Neural cell (in vitro differentiated cells): ENCODE results near the gene ANKMY1.

Experiments used
- EZH2 ChIP-seq: fragments of 200-600, 300-800 bp; shearing (Covaris generic), sonication (generic); IDR thresholded peaks from 2 replicates; pipeline ENCODE4 v1.6.1; 2014; ENCODE audit warnings: antibody characterized with exemption, low read length, borderline replicate concordance, mild to moderate bottlenecking; ENCODE audit not compliant: insufficient read depth, poor library complexity, severe bottlenecking
- MXI1 ChIP-seq: fragments of 450-650 bp; conservative IDR thresholded peaks from 2 replicates; pipeline ENCODE4 v1.6.1; 2014; ENCODE audit warnings: antibody characterized with exemption, mild to moderate bottlenecking; ENCODE audit not compliant: poor library complexity, severe bottlenecking
- REST ChIP-seq: IDR thresholded peaks from 2 replicates; pipeline ENCODE4 v1.6.1; 2012; ENCODE audit warnings: borderline replicate concordance
- TAF1 ChIP-seq: IDR thresholded peaks from 2 replicates; pipeline ENCODE4 v1.6.1; 2012; ENCODE audit warnings: low read depth
- TF ChIP-seq, protein P1 (sequence below): fragments of 450-650 bp; IDR thresholded peaks from 2 replicates; pipeline ENCODE4 v1.5.1; 2014; ENCODE audit warnings: antibody characterized with exemption, mild to moderate bottlenecking, moderate library complexity; ENCODE audit not compliant: poor library complexity, severe bottlenecking

GRCh38 chr2:240573516-240574385, 16.0 kb upstream of the ANKMY1 start:
- TF ChIP-seq, protein P1, sequence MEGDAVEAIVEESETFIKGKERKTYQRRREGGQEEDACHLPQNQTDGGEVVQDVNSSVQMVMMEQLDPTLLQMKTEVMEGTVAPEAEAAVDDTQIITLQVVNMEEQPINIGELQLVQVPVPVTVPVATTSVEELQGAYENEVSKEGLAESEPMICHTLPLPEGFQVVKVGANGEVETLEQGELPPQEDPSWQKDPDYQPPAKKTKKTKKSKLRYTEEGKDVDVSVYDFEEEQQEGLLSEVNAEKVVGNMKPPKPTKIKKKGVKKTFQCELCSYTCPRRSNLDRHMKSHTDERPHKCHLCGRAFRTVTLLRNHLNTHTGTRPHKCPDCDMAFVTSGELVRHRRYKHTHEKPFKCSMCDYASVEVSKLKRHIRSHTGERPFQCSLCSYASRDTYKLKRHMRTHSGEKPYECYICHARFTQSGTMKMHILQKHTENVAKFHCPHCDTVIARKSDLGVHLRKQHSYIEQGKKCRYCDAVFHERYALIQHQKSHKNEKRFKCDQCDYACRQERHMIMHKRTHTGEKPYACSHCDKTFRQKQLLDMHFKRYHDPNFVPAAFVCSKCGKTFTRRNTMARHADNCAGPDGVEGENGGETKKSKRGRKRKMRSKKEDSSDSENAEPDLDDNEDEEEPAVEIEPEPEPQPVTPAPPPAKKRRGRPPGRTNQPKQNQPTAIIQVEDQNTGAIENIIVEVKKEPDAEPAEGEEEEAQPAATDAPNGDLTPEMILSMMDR, result no peak
- no peak for TF ChIP-seq EZH2
- TF ChIP-seq REST, result no peak
- no peak for TF ChIP-seq MXI1
- no peak for TF ChIP-seq TAF1
